Stimulated activated CD8-positive, alpha-beta memory T cell treated with anti-CD3 and anti-CD28 coated beads, Interleukin-7, amount 100 ng/mL, for 1 hour (primary cell): ENCODE results near the gene MRGPRE.

Experiments
- DNase-seq, 2 donors: peaks; one replicate each; pipeline ENCODE4 v3.0.0-alpha.2; 2020; ENCODE audit warnings: low read depth in 2 of 2

MRGPRE gene

GRCh38 chr11:3213659-3214419, 18.4 kb downstream of the MRGPRE start:
- no peak for DNase-seq

GRCh38 chr11:3208272-3208671, 23.9 kb downstream of the MRGPRE start:
- no peak for DNase-seq

DNA sequence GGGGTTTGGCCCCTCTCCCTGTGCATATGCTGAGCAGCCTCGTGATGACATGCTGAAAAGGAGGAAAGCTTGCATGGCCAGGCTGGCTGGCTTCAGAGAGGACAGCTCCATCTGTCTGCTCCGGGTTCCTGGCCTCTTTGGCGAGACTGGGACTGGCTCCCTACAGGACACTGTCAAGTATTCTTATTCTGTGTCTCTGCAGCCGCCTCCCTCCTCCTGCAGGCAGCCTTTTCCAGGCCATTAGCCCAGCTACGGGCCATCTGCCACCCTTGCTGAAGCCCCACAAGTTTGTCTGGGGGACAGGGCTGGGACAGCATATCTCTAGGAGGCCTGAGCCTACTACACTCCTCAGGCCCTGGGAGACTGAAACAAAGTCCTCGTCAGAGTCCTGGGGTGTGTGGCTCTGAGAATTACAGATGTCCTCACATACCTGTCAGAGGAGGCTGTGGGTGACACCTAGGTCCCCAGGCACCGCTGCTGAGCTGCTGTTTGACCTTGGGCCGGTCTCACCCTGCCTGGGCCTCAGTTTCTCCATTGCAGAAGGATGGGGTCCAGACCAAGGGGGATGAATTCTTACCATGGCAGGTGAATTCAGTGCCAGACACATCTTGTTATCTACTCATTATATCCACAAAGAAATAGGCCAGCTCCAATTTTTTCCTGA, 24.6 kb downstream of the MRGPRE start:
- DNase-seq: no peak

DNA sequence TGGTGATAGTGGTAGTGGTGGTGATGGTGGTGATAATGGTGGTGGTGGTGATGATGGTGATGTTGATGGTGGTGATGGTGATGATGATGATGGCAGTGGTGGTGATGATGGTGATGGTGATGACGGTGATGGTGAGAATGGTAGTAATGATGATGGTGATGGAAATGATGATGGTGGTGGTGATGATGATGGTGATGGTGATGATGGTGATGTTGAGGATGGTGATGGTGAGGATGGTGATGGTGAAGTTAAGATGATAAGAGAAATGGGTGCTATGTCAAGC, 25.4 kb downstream of the MRGPRE start:
- no peak for DNase-seq

DNA sequence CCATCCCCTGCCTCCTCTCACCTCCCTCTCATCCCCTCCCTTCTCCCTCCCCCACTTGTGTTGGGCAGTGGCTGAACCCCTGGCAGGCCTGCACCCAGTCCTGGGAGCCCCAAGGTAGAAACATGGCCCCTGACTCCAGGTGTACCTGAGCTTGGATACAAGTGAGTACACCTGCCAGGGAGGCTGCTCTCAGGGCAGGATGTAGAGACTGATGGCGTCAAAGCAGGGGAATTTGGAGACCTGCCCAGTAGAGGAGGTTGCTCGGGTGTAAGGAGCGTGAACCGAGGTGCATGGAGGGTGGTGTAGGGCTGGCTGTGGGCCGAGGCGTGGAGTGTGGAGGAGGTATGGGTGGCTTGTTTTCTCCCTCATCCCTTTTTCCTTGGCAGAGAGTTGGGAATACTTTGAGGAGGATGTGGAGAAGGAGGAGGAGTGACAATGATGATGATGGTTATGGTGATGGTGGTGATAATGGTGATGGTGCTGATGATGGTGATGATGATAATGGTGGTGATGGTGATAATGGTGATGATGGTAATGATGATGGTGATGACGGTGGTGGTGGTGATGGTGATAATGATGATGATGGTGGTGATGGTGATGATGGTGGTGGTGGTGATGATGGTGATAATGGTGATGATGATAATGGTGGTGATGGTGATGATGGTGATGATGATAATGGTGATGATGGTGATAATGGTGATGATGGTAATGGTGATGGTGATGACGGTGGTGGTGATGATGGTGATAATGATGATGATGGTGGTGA, 25.9 kb downstream of the MRGPRE start:
- no peak for DNase-seq

GRCh38 chr11:3205261-3206155, 26.7 kb downstream of the MRGPRE start:
- DNase-seq: no peak

DNA sequence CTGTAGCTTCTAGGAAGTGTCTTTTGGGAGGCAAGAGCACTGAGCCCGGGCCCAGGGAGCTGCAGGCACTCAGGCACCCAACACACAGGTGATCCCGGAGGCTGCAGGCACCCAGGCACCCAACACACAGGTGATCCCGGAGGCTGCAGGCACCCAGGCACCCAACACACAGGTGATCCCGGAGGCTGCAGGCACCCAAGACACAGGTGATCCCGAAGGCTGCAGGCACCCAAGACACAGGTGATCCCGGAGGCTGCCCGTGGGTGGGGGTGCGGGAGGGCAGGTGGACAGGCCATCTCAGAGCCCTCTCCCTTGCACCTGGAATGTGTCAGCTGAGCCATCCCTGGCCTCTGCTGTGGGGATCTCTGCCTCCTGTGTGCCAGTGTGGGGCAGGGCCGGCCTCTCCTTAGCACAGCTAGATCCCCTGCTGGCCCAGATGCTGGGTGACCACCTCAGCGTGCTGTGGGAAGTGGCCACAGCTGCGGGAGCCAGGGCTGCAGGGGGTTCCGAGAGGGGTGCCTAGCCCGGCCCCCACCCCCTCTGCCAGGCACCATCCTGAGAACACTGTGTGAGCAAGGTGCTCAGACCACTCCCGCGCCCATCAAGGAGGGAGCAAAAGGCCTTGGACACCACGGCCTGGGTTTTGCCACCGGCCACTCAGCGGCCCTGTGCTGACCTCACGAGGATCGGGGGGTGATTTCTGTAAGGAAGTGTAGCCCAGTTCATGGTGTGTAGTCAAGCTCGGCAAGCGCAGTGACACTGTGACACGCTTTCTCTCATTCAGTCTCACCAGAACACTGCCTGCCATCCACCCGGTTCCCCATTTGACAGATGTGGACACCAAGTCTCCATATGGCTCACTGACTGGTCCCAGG, 27.8 kb downstream of the MRGPRE start:
- no peak for DNase-seq

GRCh38 chr11:3203221-3204043, 28.8 kb downstream of the MRGPRE start:
- DNase-seq: no peak

DNA sequence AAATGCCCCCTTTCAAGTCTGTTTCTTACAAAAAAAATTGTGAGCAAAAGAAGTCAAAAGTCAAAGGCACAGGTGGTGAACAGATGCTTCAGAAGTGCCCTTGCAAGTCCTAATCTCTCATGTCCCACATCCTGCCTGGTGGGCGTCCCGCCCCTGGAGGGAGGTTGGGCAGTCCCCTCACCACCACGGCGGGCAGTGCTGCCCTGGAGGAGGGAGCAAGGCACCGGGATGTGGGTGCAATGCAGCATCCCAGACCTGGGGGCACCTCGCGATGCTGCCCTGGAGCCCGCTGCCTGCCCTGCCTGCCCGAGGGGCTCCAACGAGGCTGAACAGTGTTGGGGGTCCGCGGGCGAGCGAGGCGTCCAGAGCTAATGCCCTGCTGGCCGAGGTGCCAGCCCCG, 29.5 kb downstream of the MRGPRE start:
- no peak for DNase-seq

GRCh38 chr11:3202305-3202704, 29.9 kb downstream of the MRGPRE start:
- DNase-seq: no peak

GRCh38 chr11:3201677-3202181, 30.5 kb downstream of the MRGPRE start:
- no peak for DNase-seq

DNA sequence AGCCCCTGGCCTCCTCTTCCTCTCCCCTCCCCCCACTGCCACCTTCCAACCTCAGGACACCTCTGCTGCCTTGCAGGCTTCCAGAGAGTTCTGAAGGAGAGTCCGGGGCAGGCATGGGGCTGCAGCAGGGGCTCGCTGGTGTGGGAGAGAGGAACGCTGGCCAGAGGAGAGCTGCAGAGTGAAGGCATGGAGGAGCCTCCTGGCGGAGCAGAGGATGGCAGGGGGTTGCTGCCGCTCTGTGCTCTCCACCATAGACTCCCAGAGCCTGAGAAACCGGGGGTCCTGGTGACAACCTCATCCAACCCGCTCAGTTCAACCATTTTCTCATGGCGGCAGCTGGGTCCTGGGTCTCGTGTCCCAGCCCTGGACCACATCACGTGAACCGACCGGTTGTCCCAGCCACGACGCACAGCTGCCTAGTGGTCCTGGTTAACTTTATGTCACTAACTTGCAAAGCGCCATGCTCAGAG, 31.1 kb downstream of the MRGPRE start:
- DNase-seq: no peak

DNA sequence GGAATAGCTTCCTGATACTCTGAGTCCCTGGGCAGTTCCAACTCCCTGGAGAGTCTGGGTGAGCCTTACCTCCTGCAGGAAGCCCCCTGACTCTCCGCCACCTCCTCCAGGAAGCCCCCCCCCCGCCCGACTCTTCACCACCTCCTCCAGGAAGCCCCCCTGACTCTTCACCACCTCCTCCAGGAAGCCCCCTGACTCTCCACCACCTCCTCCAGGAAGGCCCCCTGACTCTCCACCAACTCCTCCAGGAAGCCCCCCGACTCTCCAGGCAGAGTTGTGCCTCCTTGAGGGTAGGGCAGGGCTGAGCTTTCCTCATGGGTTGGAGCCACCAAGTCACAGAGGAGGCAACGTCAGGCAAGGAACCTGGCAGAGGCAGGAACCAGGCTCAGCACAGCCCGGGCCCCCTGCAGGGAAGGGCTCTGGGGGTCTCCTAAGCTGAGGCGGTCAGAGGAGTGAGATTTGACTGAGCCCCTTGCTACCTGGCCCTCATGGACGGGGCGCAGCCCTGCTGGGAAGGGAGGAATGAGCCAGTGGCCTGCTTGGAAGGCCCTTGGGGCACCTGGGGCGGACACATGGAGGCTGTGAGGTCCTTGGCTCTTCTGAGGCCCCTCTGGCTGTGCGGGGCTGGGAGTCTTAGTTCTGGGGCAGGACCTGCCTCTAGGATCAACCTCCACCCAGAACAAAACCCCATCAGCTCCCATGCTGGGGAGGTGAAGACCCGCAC, 31.7 kb downstream of the MRGPRE start:
- no peak for DNase-seq

- DNase-seq: no peak
These were observed 32.5 kb downstream of the MRGPRE start for GRCh38 chr11:3199537-3200295.

GRCh38 chr11:3198815-3199214, 33.4 kb downstream of the MRGPRE start:
- no peak for DNase-seq

DNA sequence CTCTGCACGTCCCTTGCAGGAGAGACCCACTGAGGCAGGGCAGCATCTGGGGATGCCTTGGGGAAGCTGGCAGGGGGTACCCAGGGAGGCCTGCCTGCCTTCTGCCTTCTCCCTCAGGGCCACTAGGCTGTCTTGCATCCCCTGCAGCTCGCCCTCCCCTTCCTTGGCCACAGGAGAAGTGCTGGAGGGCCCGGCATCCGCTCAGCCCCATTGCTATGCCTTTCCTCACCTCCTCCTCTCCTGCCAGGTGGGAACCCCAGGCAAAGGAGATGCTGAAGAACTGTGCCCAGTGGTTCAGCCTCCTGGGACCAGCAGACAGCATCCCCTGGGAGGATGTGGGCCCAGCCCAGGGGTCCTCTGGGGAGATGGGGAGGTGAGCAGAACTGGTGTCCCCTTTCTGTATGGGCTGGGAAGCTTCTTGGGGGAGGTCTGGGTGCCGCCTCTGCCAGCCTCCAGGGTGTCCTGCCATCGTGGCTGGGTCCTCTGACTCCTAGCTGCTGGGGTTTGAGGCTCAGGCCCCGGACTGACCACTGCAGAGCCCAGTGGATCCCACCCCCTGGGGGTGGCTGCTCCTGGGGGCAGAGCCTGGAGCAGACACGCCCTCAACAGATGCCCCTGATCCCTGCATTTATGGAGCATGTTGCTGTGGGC, 34.2 kb downstream of the MRGPRE start:
- no peak for DNase-seq

DNA sequence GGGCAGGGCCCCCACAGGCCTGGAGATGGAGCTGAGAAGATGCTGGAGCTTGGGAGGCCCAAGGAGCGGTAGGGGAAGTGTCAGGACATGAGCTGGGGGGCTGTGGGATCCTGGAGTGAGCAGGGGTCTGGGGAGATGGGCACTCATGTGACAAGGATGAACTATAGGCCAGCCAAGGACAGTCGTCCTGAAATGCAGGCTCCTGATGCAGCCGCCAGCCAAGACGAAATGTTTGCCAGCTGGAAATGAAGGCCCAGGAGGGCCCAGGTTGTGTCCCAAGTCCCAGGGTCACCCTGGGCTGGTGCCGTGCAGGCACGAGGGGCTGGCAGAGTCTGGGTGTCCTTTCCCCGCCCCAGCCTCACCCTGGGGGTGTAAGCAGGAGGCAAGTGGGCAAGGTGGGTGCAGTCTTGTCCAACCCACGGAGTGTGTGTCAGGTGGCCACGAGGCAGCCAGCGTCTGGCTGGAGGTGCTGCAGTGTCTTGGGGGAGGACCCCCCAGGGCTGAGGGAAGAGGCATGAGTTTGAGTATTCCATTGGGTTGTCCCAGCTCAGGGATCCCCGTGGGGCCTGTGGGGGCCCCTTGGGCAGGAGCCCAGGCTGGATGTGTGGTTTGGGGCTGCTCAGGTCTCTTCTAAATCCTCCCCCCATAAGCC, 35.0 kb downstream of the MRGPRE start:
- DNase-seq: no peak
